Common myeloid progenitor, CD34-positive (primary cell): Measurements from ENCODE around the gene SIT1.
A peak's percentile ranks its signal among the peaks of the same experiment; 100 is the strongest.

ENCODE experiments used
- CTCF ChIA-PET: fragments of 350-600 bp; sonication (Branson Sonifier 250); formaldehyde crosslinking; loops from one replicate; lab custom pipeline; 2021; ENCODE audit warnings: antibody characterized with exemption; lab: Charles Lee
- POLR2A ChIA-PET: fragments of 350-600 bp; sonication (Branson Sonifier 250); formaldehyde crosslinking; loops from one replicate; lab custom pipeline; 2021; ENCODE audit warnings: antibody characterized with exemption; lab: Charles Lee
- DNase-seq, 3 donors: peaks; one replicate each; pipeline versions ENCODE4 v3.0.0 to v3.0.0-alpha.2; 2013
- H3K27ac ChIP-seq, 2 experiments: 1 replicate in 1 of 2; 2 replicates in 1 of 2; pipeline ENCODE4 v1.7.0; 2013; ENCODE audit warnings: inconsistent platforms in 2 of 2, low read length in 2 of 2, mild to moderate bottlenecking in 2 of 2, low read depth in 1 of 2, moderate library complexity in 1 of 2; ENCODE audit not compliant: severe bottlenecking in 2 of 2, insufficient read depth in 1 of 2, poor library complexity in 1 of 2
- H3K27me3 ChIP-seq, 5 experiments: replicated peaks in 2 of 5; 1 replicate in 3 of 5; 2 replicates in 2 of 5; pipeline versions ENCODE4 v1.6.1 to v1.7.0; 2013; ENCODE audit warnings: low read length in 4 of 5, mild to moderate bottlenecking in 2 of 5, moderate library complexity in 2 of 5, inconsistent platforms in 1 of 5; ENCODE audit not compliant: insufficient read depth in 5 of 5, control insufficient read depth in 4 of 5
- H3K36me3 ChIP-seq, 4 experiments: 1 replicate in 2 of 4; 2 replicates in 2 of 4; pipeline versions ENCODE4 v1.6.1 to v1.7.0; 2013; ENCODE audit warnings: low read length in 3 of 4, control low read depth in 1 of 4, mild to moderate bottlenecking in 1 of 4; ENCODE audit not compliant: control insufficient read depth in 4 of 4, insufficient read depth in 4 of 4
- H3K4me1 ChIP-seq, 4 experiments: 1 replicate in 3 of 4; 2 replicates in 1 of 4; pipeline versions ENCODE4 v1.6.1 to v1.7.1; 2013; ENCODE audit warnings: low read length in 3 of 4, mild to moderate bottlenecking in 3 of 4, control low read depth in 1 of 4, inconsistent platforms in 1 of 4, moderate library complexity in 1 of 4; ENCODE audit not compliant: control insufficient read depth in 4 of 4, insufficient read depth in 4 of 4; ENCODE audit errors: control extremely low read depth in 1 of 4
- H3K4me3 ChIP-seq, 7 experiments: 1 replicate in 4 of 7; 2 replicates in 3 of 7; pipeline versions ENCODE4 v1.5.1 to v1.7.0; 2013; ENCODE audit warnings: mild to moderate bottlenecking in 7 of 7, low read length in 6 of 7, moderate library complexity in 6 of 7, inconsistent platforms in 2 of 7, low read depth in 2 of 7, control low read depth in 1 of 7; ENCODE audit not compliant: insufficient read depth in 4 of 7, control insufficient read depth in 1 of 7; ENCODE audit errors: extremely low read depth in 1 of 7
- H3K9me3 ChIP-seq, 5 experiments: 1 replicate in 4 of 5; 2 replicates in 1 of 5; pipeline versions ENCODE4 v1.6.1 to v1.7.1; 2013; ENCODE audit warnings: low read length in 4 of 5, mild to moderate bottlenecking in 2 of 5, inconsistent platforms in 1 of 5, low read depth in 1 of 5, moderate library complexity in 1 of 5; ENCODE audit not compliant: control insufficient read depth in 4 of 5, insufficient read depth in 2 of 5; ENCODE audit errors: control extremely low read depth in 1 of 5
- WGBS: methylation state at CpG from one replicate; pipeline ENCODE4 v1.1.5; 2013; ENCODE audit not compliant: insufficient coverage; 5-methylcytosine and 5-hydroxymethylcytosine counted together

The SIT1 gene

GRCh38 chr9:35688558-35689541 lies 38.1 kb upstream of the SIT1 start:
- no peak overlapping the region for H3K27ac ChIP-seq
- WGBS = 96% methylated on average over 10 of the region's 12 CpGs

GRCh38 chr9:35687972-35688557 lies 37.3 kb upstream of the SIT1 start:
- ChIA-PET POLR2A (no interaction called here), CTCF (interaction anchor here (1.2 to 2.1 kb wide), 9 partner anchors 9 to 41 kb away, joined by 3 to 16 read pairs (median 3); partner anchors contain the start of genes CCDC107 and RMRP)
- H3K27ac ChIP-seq = no peak overlapping the region
- 86% methylated on average over 1 of the region's 2 CpGs for WGBS
- H3K9me3 ChIP-seq = no peaks in the 10 kb centered on the region
- no peak for DNase-seq
- peaks cover 0 to 25% (median 4%) of the 10 kb centered on the region in 4 experiments for H3K36me3 ChIP-seq
- no peaks in the 10 kb centered on the region for H3K27me3 ChIP-seq
- H3K4me3 ChIP-seq = no peak overlapping the region
- H3K4me1 ChIP-seq = peaks cover 0 to 19% (median 18%) of the 10 kb centered on the region in 4 experiments

More at GRCh38 chr9:35688558-35689541, 38.1 kb upstream of the SIT1 start:
- ChIA-PET POLR2A (no interaction called here), CTCF (interaction anchor here (1.2 to 2.1 kb wide), 8 partner anchors 8 to 40 kb away, joined by 3 to 16 read pairs (median 4); partner anchors contain the start of genes CCDC107 and RMRP)
- peak overlapping the region in 1 of 7 experiments; percentile 74 for H3K4me3 ChIP-seq
- H3K36me3 ChIP-seq = peaks cover 0 to 18% (median 3%) of the 10 kb centered on the region in 4 experiments
- peak in 2 of 3 donors; percentile 35 to 55 for DNase-seq
- H3K27me3 ChIP-seq = no peaks in the 10 kb centered on the region
- peaks cover 0 to 19% (median 18%) of the 10 kb centered on the region in 4 experiments for H3K4me1 ChIP-seq
- no peaks in the 10 kb centered on the region for H3K9me3 ChIP-seq

- Histone ChIP-seq H3K4me1 (peaks cover 0 to 19% (median 18%) of the 10 kb centered on the region in 4 experiments), H3K36me3 (peaks cover 0 to 33% (median 4%) of the 10 kb centered on the region in 4 experiments), H3K4me3 (no peak overlapping the region), H3K9me3 (no peaks in the 10 kb centered on the region), H3K27ac (no peak overlapping the region), H3K27me3 (no peaks in the 10 kb centered on the region)
- POLR2A ChIA-PET = no interaction called here
- no peak for DNase-seq
- WGBS = 93% methylated on average over 2 of the region's 2 CpGs
- CTCF ChIA-PET = interaction anchor here (1.2 to 2.1 kb wide), 5 partner anchors 10 to 42 kb away, joined by 3 to 16 read pairs (median 3); partner anchors contain the start of genes CCDC107 and RMRP
Observed at GRCh38 chr9:35687306-35687705, 36.6 kb upstream of the SIT1 start.

GRCh38 chr9:35686222-35687203 lies 35.8 kb upstream of the SIT1 start:
- Histone ChIP-seq H3K27ac (no peak overlapping the region), H3K36me3 (peaks cover 0 to 34% (median 6%) of the 10 kb centered on the region in 4 experiments), H3K4me1 (peaks cover 0 to 18% (median 18%) of the 10 kb centered on the region in 4 experiments), H3K9me3 (no peaks in the 10 kb centered on the region), H3K27me3 (no peaks in the 10 kb centered on the region), H3K4me3 (no peak overlapping the region)
- ChIA-PET POLR2A (no interaction called here), CTCF (interaction anchor here (1.1 to 4.8 kb wide), 4 partner anchors 10 to 25 kb away, joined by 3 to 37 read pairs (median 5); no protein-coding TSS in a partner anchor)
- DNase-seq = no peak
- WGBS = 95% methylated on average over 7 of the region's 11 CpGs

GRCh38 chr9:35685506-35685905 lies 34.8 kb upstream of the SIT1 start:
- H3K9me3 ChIP-seq = no peaks in the 10 kb centered on the region
- no peak overlapping the region for H3K27ac ChIP-seq
- peaks cover 0 to 34% (median 6%) of the 10 kb centered on the region in 4 experiments for H3K36me3 ChIP-seq
- H3K4me3 ChIP-seq = no peak overlapping the region
- ChIA-PET CTCF (interaction anchor here (1.1 to 4.8 kb wide), 4 partner anchors 10 to 614 kb away, joined by 3 to 37 read pairs (median 3); no protein-coding TSS in a partner anchor), POLR2A (no interaction called here)
- H3K4me1 ChIP-seq = peaks cover 0 to 14% (median 11%) of the 10 kb centered on the region in 4 experiments
- WGBS = 98% methylated on average over 9 of the region's 13 CpGs
- H3K27me3 ChIP-seq = no peaks in the 10 kb centered on the region
- DNase-seq = no peak

GRCh38 chr9:35684921-35685320 lies 34.2 kb upstream of the SIT1 start:
- no peaks in the 10 kb centered on the region for H3K9me3 ChIP-seq
- 99% methylated on average over 10 of the region's 10 CpGs for WGBS
- no peaks in the 10 kb centered on the region for H3K27me3 ChIP-seq
- no peak overlapping the region for H3K27ac ChIP-seq
- ChIA-PET POLR2A (no interaction called here), CTCF (interaction anchor here (1.1 to 4.8 kb wide), 3 partner anchors 12 to 614 kb away, joined by 3 to 37 read pairs (median 3); no protein-coding TSS in a partner anchor)
- no peak overlapping the region for H3K4me3 ChIP-seq
- H3K4me1 ChIP-seq = peaks cover 0 to 10% (median 6%) of the 10 kb centered on the region in 4 experiments
- peaks cover 0 to 34% (median 6%) of the 10 kb centered on the region in 4 experiments for H3K36me3 ChIP-seq
- DNase-seq = no peak
